C1 segment of cervical spinal cord (tissue), 14 donors: ENCODE measurements around the gene ODC1.

Experiments
- DNase-seq, 14 donors: peaks; one replicate each; lab custom pipeline; 2025; lab: John Stamatoyannopoulos, UW

ODC1 gene

GRCh38 chr2:10415048-10415447 is 33.1 kb downstream of the ODC1 start:
- DNase-seq = no peak

- no peak for DNase-seq
These were observed 33.5 kb downstream of the ODC1 start for GRCh38 chr2:10414591-10414990.

- DNase-seq = peak in 3 of 14 donors; percentile 16 to 66 (median 27)
These were observed 34.1 kb downstream of the ODC1 start for GRCh38 chr2:10413991-10414451.

DNA sequence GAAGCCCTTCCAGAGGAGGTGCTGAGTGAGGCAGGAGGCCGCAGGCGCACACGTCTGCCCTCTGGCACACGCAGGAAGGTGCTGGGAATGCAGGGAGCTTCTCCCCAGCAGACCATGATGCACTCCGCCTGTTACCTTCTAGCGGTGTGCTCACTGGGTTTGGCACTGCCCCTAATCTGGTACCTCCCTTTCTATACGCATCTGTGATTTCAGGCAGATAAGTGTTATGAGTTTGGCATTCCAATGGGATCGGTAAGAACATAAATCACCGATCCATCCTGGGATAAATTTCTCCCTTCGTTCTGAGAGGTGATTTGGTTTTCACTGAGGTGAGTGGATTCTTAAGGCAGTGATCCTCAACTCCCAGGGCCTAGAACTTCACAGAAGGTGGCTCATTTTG is 34.6 kb downstream of the ODC1 start:
- no peak for DNase-seq

DNA sequence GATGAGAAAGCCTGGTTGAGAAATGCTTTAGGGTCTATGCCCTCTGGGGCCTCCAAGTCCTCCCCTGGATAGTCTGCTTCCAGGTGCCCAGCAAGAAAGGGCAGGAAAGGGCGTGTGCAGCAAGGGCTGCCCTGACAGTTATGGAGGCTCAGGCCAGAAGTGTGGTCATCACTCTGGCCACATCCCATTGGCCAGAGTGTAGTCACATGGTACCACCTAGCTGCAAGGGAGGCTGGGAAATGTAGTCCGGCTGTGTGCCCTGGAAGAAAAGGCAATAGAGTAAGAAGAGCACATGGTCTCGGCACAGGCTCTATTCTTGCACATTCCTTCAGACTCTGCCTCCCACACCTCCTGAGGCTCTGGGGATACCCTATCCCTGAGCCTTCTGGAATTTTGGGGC is 35.7 kb downstream of the ODC1 start:
- peak in 1 of 14 donors; percentile 15 for DNase-seq

GRCh38 chr2:10411557-10411956 is 36.6 kb downstream of the ODC1 start:
- peak in 1 of 14 donors; percentile 27 for DNase-seq

- no peak for DNase-seq
These were observed 37.2 kb downstream of the ODC1 start for GRCh38 chr2:10410823-10411437.

GRCh38 chr2:10410001-10410822 is 37.9 kb downstream of the ODC1 start:
- peak in 1 of 14 donors; percentile 61 for DNase-seq

DNA sequence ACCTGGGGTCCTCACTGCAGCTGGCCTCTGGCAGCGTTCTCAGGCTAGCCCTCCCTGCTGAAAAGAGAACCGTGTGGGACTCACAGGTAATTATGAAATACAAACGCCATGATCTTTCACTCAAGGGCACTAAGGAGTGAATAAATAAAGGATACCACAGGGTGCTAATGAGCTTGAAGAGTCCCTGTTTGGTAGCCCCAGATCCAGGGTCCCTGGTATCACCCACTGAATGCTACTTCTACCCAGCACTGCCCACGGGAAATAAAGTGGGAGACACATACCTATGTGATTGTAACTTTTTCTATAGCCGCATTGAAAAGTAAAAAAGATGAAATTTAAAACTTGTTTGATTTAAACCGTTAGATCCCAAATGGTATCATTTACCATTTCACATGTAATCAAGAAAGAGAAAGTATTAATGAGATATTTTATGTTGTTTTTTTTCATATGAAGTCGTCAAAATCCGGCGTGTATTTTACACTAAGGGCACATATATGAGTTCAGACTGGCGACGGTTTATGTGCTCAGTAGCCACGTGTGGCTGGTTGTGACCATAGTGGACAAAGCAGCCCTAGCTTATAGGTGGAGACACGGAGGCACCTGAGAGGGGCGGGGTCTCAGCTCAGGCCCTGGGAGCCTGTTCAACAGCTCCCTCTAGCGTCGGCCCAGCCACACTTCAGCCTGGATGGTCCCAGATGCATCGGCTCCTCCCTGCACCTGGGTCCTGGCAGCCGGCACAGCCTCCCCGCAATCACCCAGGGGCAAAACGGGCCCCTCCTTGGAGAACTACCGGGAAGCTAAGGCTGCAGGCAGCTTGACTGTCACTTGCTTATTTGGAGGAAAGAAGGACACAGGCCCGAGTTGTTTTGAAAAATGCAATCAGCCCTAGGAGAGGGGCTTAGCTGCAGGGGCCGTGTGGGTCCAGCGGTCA is 39.2 kb downstream of the ODC1 start:
- peak in 10 of 14 donors; percentile 18 to 73 (median 38) for DNase-seq

DNA sequence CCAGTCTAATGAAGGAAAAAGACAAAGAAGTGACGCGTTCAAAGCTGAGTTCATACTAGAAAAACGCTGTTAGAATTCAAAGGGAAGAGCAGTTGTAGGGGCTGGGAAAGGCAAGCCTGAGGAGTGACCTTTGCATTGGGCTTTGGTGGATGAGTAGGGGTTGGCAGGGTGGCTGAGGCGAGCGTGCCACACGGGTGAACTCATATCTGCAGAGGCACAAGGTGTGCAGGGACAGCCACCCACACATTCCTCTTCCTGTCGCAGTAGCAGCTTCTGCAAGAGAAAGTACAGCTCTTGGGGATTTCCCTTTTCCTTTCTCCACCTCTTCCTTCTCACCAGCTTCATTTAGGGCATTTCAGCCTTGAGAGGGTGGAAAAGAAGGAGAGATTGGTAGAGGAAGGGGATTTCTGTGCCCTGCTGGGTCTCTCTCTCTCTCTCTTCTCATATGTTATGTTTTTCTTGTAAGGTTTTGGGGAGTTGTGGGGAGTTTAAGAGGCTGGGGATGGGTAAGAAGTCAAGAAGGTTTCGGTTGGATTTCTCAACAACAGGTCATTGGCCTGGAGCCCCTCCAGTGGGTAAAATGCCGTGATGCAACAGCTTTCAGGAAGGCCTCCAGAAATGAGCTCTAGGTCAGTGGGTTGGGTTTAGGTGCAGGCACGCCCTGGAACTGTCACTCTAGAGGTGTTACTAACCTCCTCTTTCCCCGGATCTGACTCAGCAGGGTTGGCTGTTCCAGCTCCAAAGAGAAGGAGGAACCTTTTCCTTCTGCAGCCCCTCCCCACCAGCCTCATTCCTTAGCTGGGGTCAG is 40.1 kb downstream of the ODC1 start:
- DNase-seq = no peak

GRCh38 chr2:10407432-10407831 is 40.7 kb downstream of the ODC1 start:
- no peak for DNase-seq

DNA sequence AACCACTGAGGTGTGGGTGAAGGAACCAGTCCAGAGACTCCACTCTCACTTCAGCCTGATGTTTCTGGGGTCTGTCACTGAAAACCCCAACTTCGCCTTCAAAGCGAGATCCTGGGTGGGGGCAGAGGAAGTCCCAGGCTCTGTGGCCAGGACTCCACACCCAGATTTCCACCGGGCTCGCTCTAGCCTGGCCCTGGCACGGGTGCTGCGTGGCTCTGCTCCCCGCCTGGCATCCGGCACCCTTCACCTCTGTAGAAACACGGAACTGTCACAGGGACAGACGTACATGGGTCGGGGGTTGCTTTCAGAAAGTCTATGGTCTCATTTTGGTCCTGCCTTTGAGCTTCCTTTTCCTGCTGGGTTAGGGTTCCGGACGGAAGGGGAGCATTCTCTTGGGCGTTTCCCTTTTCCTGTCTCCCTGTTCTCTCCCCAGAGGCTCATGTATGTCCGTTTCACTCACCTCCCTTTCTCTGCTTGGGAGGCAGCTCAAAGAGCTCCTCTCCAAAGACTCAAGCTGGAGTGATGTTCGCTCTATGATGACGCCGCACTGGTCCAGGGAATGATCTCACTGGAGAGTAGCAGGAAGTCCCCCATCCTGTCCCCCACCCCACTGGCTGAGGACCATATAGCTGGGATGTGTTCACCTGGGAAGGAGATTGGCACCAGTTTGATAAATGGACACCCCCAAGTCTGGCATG is 41.5 kb downstream of the ODC1 start:
- no peak for DNase-seq

- DNase-seq = peak in 2 of 14 donors; percentile 25 to 60
These were observed 42.1 kb downstream of the ODC1 start for GRCh38 chr2:10406016-10406415.

- peak in 8 of 14 donors; percentile 31 to 84 (median 58) for DNase-seq
These were observed 42.7 kb downstream of the ODC1 start for GRCh38 chr2:10405448-10405847.

DNA sequence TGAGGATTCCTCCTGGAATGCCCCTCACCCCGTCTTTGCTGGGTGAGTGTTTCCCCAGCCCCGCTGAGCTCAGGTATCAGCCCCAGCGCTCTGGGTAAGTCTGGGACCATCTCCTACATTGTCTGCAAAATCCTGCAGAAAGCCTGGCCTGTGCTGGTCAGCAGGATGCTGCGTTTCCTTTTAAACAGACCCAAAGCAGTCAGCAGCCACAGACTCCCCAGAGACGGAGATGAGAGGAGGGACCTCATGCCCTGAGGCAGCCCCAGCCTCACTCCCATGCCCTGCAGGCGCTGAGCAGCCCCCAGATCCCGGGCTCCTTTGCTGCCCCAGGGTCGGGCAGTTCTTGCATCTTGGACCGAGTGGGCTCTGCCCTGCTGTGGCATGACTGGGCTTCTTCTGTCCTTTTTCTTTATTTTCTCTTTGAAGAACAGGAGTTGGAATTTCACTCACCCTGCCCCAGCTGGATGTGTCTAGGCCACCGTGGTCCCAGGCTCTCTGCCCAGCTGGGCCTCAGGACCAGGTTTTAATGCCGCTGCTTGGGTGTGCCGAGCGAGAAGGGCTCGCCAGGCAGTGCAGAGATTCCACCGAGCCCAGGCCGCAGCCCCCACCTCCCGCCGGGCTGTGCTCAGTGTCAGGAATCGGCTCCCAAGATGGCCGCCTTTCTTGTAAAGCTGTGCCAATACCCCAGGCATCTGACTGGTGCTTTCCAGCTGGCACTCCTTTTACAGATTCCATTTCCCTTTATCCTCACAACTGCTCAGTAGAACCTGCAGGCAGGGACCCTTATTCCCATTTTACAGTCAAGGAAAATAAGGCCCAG is 43.6 kb downstream of the ODC1 start:
- DNase-seq = peak in 7 of 14 donors; percentile 22 to 59 (median 31)

DNA sequence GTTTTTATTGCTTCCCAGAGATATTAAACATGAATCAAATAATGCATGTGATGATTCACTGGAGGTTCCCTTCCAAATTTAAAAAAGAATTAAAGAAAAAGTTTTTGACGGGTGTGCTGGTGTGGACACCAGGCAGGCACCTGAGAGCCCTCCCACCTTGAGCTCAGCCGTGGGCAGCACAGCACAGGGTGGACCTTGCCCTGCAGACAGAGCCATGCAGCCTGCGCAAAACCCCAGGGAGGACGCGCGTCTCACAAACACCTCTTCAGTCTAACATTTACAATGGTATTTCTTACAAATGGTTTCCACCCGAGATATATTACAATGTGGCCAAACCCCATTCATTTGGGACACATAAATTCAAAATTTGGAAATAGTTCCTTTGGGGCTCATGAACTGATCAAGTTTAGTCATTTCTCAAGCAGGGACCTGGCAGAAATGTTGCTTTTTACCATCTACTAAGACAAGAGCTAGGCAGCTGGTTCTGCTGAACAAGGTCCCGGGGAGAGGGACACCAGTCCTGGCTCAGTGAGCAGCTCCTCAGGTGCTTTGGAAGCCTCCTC is 45.4 kb downstream of the ODC1 start:
- no peak for DNase-seq

DNA sequence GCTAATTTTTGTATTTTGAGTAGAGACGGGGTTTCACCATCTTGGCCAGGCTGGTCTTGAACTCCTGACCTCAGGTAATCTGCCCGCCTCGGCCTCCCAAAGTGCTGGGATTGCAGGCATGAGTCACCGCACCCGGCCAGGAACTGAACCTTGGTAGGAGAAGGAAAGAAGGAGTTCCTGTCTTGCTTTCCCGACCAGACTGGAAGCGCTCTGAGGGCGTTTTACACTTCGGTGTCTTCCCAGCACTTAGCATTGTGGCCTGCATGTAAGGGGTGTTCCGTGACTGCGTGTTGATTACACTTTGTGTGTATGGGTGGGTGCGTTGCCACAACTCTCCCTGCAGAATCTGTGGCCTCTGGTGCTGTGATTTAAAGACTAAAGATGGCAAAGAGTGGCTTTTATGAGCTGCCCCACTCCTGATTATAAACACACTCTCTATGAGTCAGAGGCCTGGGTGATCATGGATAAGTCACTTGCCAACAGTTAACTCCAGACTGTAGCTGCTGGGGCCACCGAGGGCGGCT is 46.0 kb downstream of the ODC1 start:
- no peak for DNase-seq

DNA sequence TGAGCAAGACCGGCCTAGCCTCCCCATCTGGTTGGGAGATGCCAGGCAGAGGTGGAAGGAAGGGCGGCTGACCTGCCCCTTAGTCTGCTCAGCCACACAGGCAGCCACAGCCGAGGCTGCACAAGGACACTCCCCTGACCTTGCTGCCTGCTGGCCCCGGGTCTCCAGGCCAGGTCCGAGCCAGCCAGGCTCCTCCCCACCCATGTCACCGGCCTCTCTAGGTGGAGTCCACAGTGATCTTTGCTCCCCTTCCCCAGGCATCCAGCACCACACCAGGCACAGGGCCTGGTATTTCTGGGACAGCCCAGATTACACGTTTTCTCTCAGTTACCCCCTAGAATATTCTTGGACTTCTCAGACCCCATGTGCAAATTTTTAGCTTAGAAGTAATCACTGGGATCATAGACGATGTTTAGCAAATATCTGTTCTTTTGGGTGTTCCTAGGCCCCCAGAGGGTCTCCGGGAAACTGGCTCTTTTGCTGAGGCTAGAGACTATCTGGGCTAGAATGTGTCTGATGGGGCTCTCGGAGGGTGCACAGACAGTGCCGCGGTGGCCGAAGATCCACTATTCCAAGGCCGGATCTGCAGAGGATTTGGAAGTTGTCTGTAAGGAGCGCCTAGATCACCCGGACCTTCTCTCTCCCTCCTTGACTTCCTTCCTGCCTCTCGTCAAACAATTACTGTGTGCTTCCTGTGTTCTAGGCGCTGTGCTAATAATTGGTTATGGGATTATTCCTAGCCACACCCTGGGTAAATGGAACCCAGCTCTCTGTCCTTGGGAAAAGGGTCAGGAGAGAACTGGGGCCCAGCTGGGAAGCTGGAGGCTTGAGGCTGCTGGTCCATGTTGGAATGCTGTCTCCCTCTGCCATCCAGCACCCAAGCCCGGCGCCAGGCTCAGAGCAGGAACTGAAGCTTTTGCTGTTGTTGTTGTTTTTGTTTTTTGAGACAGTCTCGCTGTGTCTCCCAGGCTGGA is 46.9 kb downstream of the ODC1 start:
- DNase-seq = no peak
